GM12874 (cell line): ENCODE data around the gene SNRNP25.
A peak's percentile ranks its signal among the peaks of the same experiment; 100 is the strongest.

Experiments
- CTCF ChIP-seq: IDR thresholded peaks from 2 replicates; pipeline ENCODE4 v1.5.1; 2011; ENCODE audit warnings: low read depth, mild to moderate bottlenecking, control low read depth, low read length, moderate library complexity; ENCODE audit not compliant: insufficient read depth

Gene SNRNP25

GRCh38 chr16:94918-95265 lies 41.3 kb downstream of the SNRNP25 start:
- TF ChIP-seq CTCF: no peak

- TF ChIP-seq CTCF: peak; percentile 100
These were observed 43.3 kb downstream of the SNRNP25 start for GRCh38 chr16:96935-97381.

GRCh38 chr16:97822-98221 lies 44.2 kb downstream of the SNRNP25 start:
- TF ChIP-seq CTCF: no peak

GRCh38 chr16:100989-101388 lies 47.4 kb downstream of the SNRNP25 start:
- TF ChIP-seq CTCF: no peak

- TF ChIP-seq CTCF: no peak
These were observed 48.0 kb downstream of the SNRNP25 start for GRCh38 chr16:101586-101985.

- TF ChIP-seq CTCF: no peak
These were observed 48.6 kb downstream of the SNRNP25 start for GRCh38 chr16:102060-102855.

- no peak for TF ChIP-seq CTCF
These were observed 50.7 kb downstream of the SNRNP25 start for GRCh38 chr16:104355-104754.

- no peak for TF ChIP-seq CTCF
These were observed 51.3 kb downstream of the SNRNP25 start for GRCh38 chr16:104928-105327.
